GM12878 (cell line): Measurements from ENCODE around the gene DNAJB6. TPM values are rescaled to one million over a fixed set of nuclear protein-coding genes. Genes with fewer than 3 reads are reported as not detected.
A peak's percentile ranks its signal among the peaks of the same experiment; 100 is the strongest.

Experiments used
- ATAC-seq: fragments of 200-7000 bp; cut with Tn5 transposase; 3 replicates; pipeline ENCODE4 v1.9.1; 2020; ENCODE audit warnings: mild to moderate bottlenecking, moderate library complexity
- BruUV-seq: library from RNA; stranded (reverse); fragments of 400-500 nt; replicated peaks from 2 replicates; lab custom pipeline; 2021; lab: Mats Ljungman, UMichigan
- CTCF ChIA-PET: fragments of 300-600 bp; sonication (Branson Sonifier 250); formaldehyde crosslinking; extraction: SDS; loops from one replicate; lab custom pipeline; 2021; ENCODE audit warnings: inconsistent platforms; lab: Yijun Ruan, JAX
- POLR2A ChIA-PET: fragments of 350-600 bp; formaldehyde crosslinking; extraction: SDS; loops from one replicate; lab custom pipeline; 2021; ENCODE audit warnings: inconsistent platforms; lab: Charles Lee
- RAD21 ChIA-PET: fragments of 300-600 bp; sonication (Branson Sonifier 250); formaldehyde crosslinking; loops from one replicate; lab custom pipeline; 2023; ENCODE audit warnings: antibody characterized with exemption; ENCODE audit not compliant: unreplicated experiment; lab: Charles Lee
- SMC1A ChIA-PET: fragments of 300-600 bp; sonication (Branson Sonifier 250); formaldehyde crosslinking; loops from one replicate; lab custom pipeline; 2023; ENCODE audit not compliant: unreplicated experiment, uncharacterized antibody; lab: Charles Lee
- DNase-seq: peaks from one replicate; pipeline ENCODE4 v3.0.0-alpha.2; 2011; ENCODE audit warnings: low read depth, low spot score
- FAIRE-seq: peaks from 3 replicates; lab custom pipeline; 2011; peaks lifted over from hg19 to GRCh38; lab: Jason Lieb, UNC
- H2AFZ ChIP-seq: 2 replicates; pipeline ENCODE4 v1.6.0; 2011; ENCODE audit warnings: low read depth, low read length, control low read depth; ENCODE audit not compliant: control insufficient read depth
- H3K27ac ChIP-seq: 2 replicates; pipeline ENCODE4 v1.5.1; 2011; ENCODE audit warnings: control low read depth; ENCODE audit not compliant: control insufficient read depth, insufficient read depth
- H3K27me3 ChIP-seq, 2 experiments: replicated peaks in 1 of 2; 2 replicates each; pipeline versions ENCODE4 v1.6.0 to v1.6.1; 2011; ENCODE audit warnings: low read length in 1 of 2; ENCODE audit not compliant: control insufficient read depth in 2 of 2, insufficient read depth in 2 of 2
- H3K36me3 ChIP-seq, 2 experiments: 2 replicates each; pipeline ENCODE4 v1.5.1; 2011; ENCODE audit warnings: low read length in 1 of 2; ENCODE audit not compliant: control insufficient read depth in 2 of 2, insufficient read depth in 2 of 2
- H3K4me1 ChIP-seq: 2 replicates; pipeline ENCODE4 v1.6.1; 2011; ENCODE audit warnings: mild to moderate bottlenecking, low read length, moderate library complexity, mixed read lengths; ENCODE audit not compliant: control insufficient read depth, insufficient read depth
- H3K4me2 ChIP-seq: 2 replicates; pipeline ENCODE4 v1.6.0; 2011; ENCODE audit warnings: control low read depth; ENCODE audit not compliant: control insufficient read depth, insufficient read depth
- H3K4me3 ChIP-seq: fragments of 200-600 bp; sonication (generic); 2 replicates; pipeline ENCODE4 v1.5.1; 2016
- H3K79me2 ChIP-seq: 2 replicates; pipeline ENCODE4 v1.6.0; 2011; ENCODE audit warnings: low read length; ENCODE audit not compliant: control insufficient read depth, insufficient read depth
- H3K9ac ChIP-seq: 2 replicates; pipeline ENCODE4 v1.8.0; 2011; ENCODE audit warnings: low read length, control low read depth, mixed read lengths; ENCODE audit not compliant: control insufficient read depth, insufficient read depth
- H3K9me3 ChIP-seq: replicated peaks from 3 replicates; pipeline ENCODE4 v1.5.1; 2011; ENCODE audit warnings: mild to moderate bottlenecking, low read length; ENCODE audit not compliant: control insufficient read depth, insufficient read depth
- H4K20me1 ChIP-seq: 2 replicates; pipeline ENCODE4 v1.6.0; 2011; ENCODE audit not compliant: control insufficient read depth, insufficient read depth
- ATF2 ChIP-seq: IDR thresholded peaks from 2 replicates; pipeline ENCODE4 v1.6.1; 2012; ENCODE audit warnings: low read length, inconsistent platforms
- CBX5 ChIP-seq: sonication (generic); IDR thresholded peaks from 2 replicates; pipeline ENCODE4 v1.6.1; 2016; ENCODE audit warnings: low read depth, moderate library complexity, mild to moderate bottlenecking, inconsistent platforms
- CEBPB ChIP-seq, 2 experiments: fragments of 150-350 bp in 1 of 2; IDR thresholded peaks; 2 replicates each; pipeline ENCODE4 v1.6.1; 2012 to 2014; ENCODE audit warnings: low read depth in 2 of 2, low read length in 2 of 2, borderline replicate concordance in 1 of 2, inconsistent platforms in 1 of 2
- CEBPZ ChIP-seq: fragments of 150-350 bp; IDR thresholded peaks from 2 replicates; pipeline ENCODE4 v1.6.1; 2016; ENCODE audit warnings: low read depth, low read length
- EZH2 ChIP-seq: IDR thresholded peaks from 2 replicates; pipeline ENCODE4 v1.6.1; 2012; ENCODE audit warnings: low read depth, mild to moderate bottlenecking, control low read depth, inconsistent platforms, low read length, borderline replicate concordance; ENCODE audit not compliant: control insufficient read depth
- PKNOX1 ChIP-seq: fragments of 450-650 bp; IDR thresholded peaks from 2 replicates; pipeline ENCODE4 v1.6.1; 2016; ENCODE audit warnings: mild to moderate bottlenecking
- SKIL ChIP-seq: fragments of 450-650 bp; IDR thresholded peaks from 2 replicates; pipeline ENCODE4 v1.6.1; 2017; ENCODE audit warnings: mild to moderate bottlenecking, low read depth, inconsistent platforms; ENCODE audit not compliant: poor library complexity, severe bottlenecking
- SRF ChIP-seq, 2 experiments: IDR thresholded peaks; 2 replicates each; pipeline ENCODE4 v1.6.1; 2011; ENCODE audit warnings: low read depth in 2 of 2, low read length in 2 of 2, mild to moderate bottlenecking in 1 of 2, moderate library complexity in 1 of 2
- YY1 ChIP-seq: IDR thresholded peaks from 2 replicates; pipeline ENCODE4 v1.6.1; 2011; ENCODE audit warnings: low read depth, mild to moderate bottlenecking, low read length
- ZNF274 ChIP-seq: IDR thresholded peaks from one replicate; pipeline ENCODE4 v1.8.0; 2011; ENCODE audit not compliant: insufficient read length, insufficient read depth
- WGBS: methylation state at CpG from one replicate; pipeline ENCODE4 v1.1.6; 2016; ENCODE audit warnings: low lambda C conversion rate; ENCODE audit not compliant: insufficient replicate concordance, insufficient coverage; ENCODE audit errors: missing lambda C conversion rate; 5-methylcytosine and 5-hydroxymethylcytosine counted together
- in situ Hi-C: fragments of 300-500 bp; cut with MboI; formaldehyde crosslinking; loops from 9 replicates; pipeline ENCODE4 v1.14.3; 2018; ENCODE audit warnings: mixed read lengths
- intact Hi-C: fragments of 100-400 bp; cut with micrococcal nuclease; formaldehyde crosslinking; loops from one replicate; pipeline ENCODE4 v1.14.2; 2022; ENCODE audit not compliant: unreplicated experiment
- polyA plus RNA-seq, 11 experiments: library from polyadenylated mRNA; depleted of rRNA in 4 of 11; unstranded in 6 of 11; stranded (reverse) in 5 of 11; fragments of >200 nt; fragmentation: Nextera tagmentation in 4 of 11; fragmentation: Illumina TruSeq in 1 of 11; extraction: Ambion mirVana in 4 of 11; extraction: Trizol in 1 of 11; gene quantifications; 1 replicate in 1 of 11; 2 replicates in 10 of 11; pipeline versions ENCODE4 v1.2.1 to v1.2.3, GENCODE V29; 2011 to 2016; ENCODE audit warnings: inconsistent platforms in 2 of 11, missing spikeins in 2 of 11, low read depth in 1 of 11
- total RNA-seq, 4 experiments: library from RNA; depleted of rRNA in 3 of 4; stranded (reverse); fragments of >200 nt in 3 of 4; fragmentation: Illumina TruSeq in 1 of 4; extraction: Trizol in 1 of 4; gene quantifications; 2 replicates each; pipeline versions ENCODE4 v1.2.1 to v1.2.3, GENCODE V29; 2013 to 2021
- TF ChIP-seq, protein P1 (sequence below): fragments of 450-650 bp; IDR thresholded peaks from 2 replicates; pipeline ENCODE4 v1.6.1; 2018; ENCODE audit warnings: borderline replicate concordance, mild to moderate bottlenecking; ENCODE audit not compliant: partially characterized antibody

DNAJB6 gene
- total and polyA plus RNA-seq, 10 of the 15 experiments (the other 5 are each of a cell fraction or from before 2014, with no cell fraction given): 34.5 to 117 (median 53.1) TPM

- no peak for TF ChIP-seq CEBPZ
- TF ChIP-seq SKIL: no peak
- no peak for TF ChIP-seq CBX5
- no peak for TF ChIP-seq ATF2
Measured at GRCh38 chr7:157373493-157373892, 36.7 kb downstream of the DNAJB6 start (continued).

DNA sequence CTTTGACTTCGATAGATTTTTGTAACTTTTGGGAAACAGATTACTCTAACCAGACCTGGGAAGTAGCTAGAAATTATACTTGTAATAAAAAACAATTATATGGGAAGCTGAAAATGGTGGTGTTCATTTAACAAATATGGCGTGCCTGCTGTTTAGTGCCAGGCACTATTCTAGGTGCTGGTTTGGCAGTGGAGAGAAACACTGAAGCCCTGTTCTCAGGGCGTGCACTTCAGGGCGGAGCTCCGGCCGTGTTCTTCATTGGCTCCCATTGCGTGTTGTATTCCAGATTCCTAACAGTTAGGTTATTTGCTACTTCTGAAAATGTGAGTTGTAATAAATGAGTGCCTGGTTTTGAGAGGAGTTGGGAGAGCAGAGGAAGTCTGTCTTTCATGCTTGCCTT, 38.6 kb downstream of the DNAJB6 start:
- Histone ChIP-seq H3K27me3 (no peaks in the 10 kb centered on the region), H3K9me3 (no peaks in the 10 kb centered on the region), H3K4me1 (no peaks in the 10 kb centered on the region), H3K36me3 (peaks cover 19 to 38% of the 10 kb centered on the region in 2 experiments), H3K9ac (no peak overlapping the region), H3K4me2 (no peak overlapping the region), H4K20me1 (no peaks in the 10 kb centered on the region; the same call in 1 of the 2 replicates), H3K4me3 (no peak overlapping the region), H3K27ac (0 out of 2 replicates have a peak overlapping the region, but pooled peaks have one; percentile 20), H2AFZ (no peak overlapping the region), H3K79me2 (peaks cover 18% of the 10 kb centered on the region)
- BruUV-seq: no TSS peak
- FAIRE-seq (no peak), DNase-seq (no peak), ATAC-seq (no peak)
- WGBS: 93% methylated on average over 7 of the region's 7 CpGs
- in situ Hi-C loops: no loop called here
- SMC1A ChIA-PET: no interaction called here
- intact Hi-C loops: no loop called here
- POLR2A ChIA-PET: interaction anchor here (1.1 kb wide), 1 partner anchor 12 kb away, joined by 3 read pairs; no protein-coding TSS in a partner anchor
- RAD21 ChIA-PET: no interaction called here
- CTCF ChIA-PET: interaction anchor here (0.6 to 1.0 kb wide), 3 partner anchors 11 to 1601 kb away, joined by 3 to 4 read pairs (median 3); no protein-coding TSS in a partner anchor
- no peak for TF ChIP-seq SRF (IDR thresholded peaks at IDR 0.05; ENCODE audit: low read depth in 2 of 2, low read length in 2 of 2)
- no peak for TF ChIP-seq CEBPB (IDR thresholded peaks at IDR 0.05; ENCODE audit: borderline replicate concordance in 1 of 2, low read depth in 2 of 2, low read length in 2 of 2)
- TF ChIP-seq PKNOX1: no peak
- TF ChIP-seq, protein P1, sequence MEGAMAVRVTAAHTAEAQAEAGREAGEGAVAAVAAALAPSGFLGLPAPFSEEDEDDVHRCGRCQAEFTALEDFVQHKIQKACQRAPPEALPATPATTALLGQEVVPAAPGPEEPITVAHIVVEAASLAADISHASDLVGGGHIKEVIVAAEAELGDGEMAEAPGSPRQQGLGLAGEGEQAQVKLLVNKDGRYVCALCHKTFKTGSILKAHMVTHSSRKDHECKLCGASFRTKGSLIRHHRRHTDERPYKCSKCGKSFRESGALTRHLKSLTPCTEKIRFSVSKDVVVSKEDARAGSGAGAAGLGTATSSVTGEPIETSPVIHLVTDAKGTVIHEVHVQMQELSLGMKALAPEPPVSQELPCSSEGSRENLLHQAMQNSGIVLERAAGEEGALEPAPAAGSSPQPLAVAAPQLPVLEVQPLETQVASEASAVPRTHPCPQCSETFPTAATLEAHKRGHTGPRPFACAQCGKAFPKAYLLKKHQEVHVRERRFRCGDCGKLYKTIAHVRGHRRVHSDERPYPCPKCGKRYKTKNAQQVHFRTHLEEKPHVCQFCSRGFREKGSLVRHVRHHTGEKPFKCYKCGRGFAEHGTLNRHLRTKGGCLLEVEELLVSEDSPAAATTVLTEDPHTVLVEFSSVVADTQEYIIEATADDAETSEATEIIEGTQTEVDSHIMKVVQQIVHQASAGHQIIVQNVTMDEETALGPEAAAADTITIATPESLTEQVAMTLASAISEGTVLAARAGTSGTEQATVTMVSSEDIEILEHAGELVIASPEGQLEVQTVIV: no peak
- TF ChIP-seq ZNF274: no peak
- TF ChIP-seq YY1: no peak
- TF ChIP-seq EZH2: no peak
